SH-SY5Y (cell line): Measurements from ENCODE around the gene OSBPL8.

ENCODE experiments used
- GATA2 ChIP-seq: IDR thresholded peaks from 2 replicates; pipeline ENCODE4 v1.6.1; 2011; ENCODE audit warnings: mild to moderate bottlenecking, low read depth, low read length
- GATA3 ChIP-seq: IDR thresholded peaks from 2 replicates; pipeline ENCODE4 v1.6.1; 2011; ENCODE audit warnings: low read depth, mild to moderate bottlenecking, low read length, moderate library complexity

- TF ChIP-seq GATA2: no peak
- no peak for TF ChIP-seq GATA3
Measured at GRCh38 chr12:76480796-76481195, 78.8 kb downstream of the OSBPL8 start.
